Measurements from ENCODE around the gene ACAD11. TPM values are rescaled to one million over a fixed set of nuclear protein-coding genes. Genes with fewer than 3 reads are reported as not detected.
"Not testable (repeated sequence)": the region's sequence is repeated elsewhere in the genome, so short reads cannot be mapped to it uniquely, and the experiment has no call there.

ACAD11 gene
- total RNA-seq, 2 donors from 2014 or later = 24.2 to 28.4 TPM

DNA sequence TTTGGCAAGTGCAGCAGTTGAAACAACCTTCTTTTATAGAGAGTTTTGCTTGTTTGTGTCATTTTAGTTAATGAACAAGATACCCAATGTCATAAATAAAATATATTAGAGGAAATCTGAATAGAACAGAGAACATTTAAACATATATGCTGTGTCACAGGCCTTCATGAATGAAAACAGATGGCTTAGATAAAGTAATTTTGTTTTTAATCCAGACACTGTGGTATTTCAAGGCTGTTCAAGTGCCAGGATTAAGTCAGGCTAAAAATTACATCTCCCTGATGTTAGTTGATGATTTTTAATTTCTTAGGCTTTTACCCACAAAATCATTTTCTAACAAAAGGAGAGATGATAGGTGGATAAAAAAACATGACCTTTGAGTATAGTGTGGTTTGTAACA is 67.4 kb downstream of the ACAD11 start:
- DNase-seq (no peak), ATAC-seq (no peak)
- Mint-ChIP-seq H3K4me1 (peaks cover 2% of the 10 kb centered on the region), H3K4me3 (no peak overlapping the region), H3K27ac (no peak overlapping the region), H3K27me3 (no peaks in the 10 kb centered on the region), H3K36me3 (ENCODE audit: low read depth) (peaks cover 18% of the 10 kb centered on the region)
- no peaks in the 10 kb centered on the region for H3K9me3 ChIP-seq (ENCODE audit: control insufficient read depth, low read length, poor library complexity, severe bottlenecking)

DNA sequence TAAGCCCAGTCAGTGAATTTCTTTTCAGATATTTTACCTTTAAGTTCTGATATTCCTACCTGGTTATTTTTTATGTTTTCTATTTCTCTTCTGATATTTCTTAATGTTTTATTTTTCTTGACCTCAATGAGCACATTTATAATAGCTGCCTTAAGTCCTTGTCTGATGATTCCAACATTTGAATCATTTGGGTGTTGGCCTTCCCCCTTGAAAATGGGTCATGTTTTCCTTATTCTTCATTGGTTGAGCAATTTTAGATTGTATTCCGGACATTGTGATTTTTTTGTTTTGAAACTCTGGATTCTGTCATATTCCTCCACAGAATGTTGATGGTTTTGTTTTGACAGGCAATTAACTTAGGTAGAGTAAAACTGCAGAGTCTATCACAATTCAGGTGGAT is 72.2 kb downstream of the ACAD11 start:
- Mint-ChIP-seq H3K27ac (no peak overlapping the region), H3K36me3 (ENCODE audit: low read depth) (no peaks in the 10 kb centered on the region)

DNA sequence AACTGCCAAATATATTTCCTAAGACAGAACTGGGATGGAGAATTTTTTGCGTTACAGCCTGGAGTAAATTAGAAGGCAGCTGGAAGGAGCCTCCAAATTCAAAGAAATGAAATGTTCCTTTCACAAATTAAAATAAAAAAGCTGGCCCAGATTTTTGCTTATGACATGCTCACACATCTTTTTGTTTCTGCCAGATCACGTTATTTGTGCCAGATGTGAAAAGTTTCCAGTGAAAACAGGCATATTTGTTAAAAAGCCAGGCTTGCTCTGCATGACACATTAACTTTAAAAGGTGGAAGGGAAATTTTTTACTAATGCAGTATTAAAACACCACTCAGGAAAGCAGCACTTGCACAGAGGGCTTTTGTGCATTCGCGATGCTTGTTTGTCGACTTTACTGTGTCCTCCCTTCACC is 85.8 kb downstream of the ACAD11 start:
- Mint-ChIP-seq H3K36me3 (ENCODE audit: low read depth) (peaks cover 6% of the 10 kb centered on the region), H3K4me3 (no peak overlapping the region), H3K27ac (no peak overlapping the region), H3K27me3 (no peaks in the 10 kb centered on the region), H3K4me1 (no peaks in the 10 kb centered on the region)
- DNase-seq = no peak
- no peaks in the 10 kb centered on the region for H3K9me3 ChIP-seq (ENCODE audit: control insufficient read depth, low read length, poor library complexity, severe bottlenecking)
- no peak for ATAC-seq

More for the DNA sequence above, 72.2 kb downstream of the ACAD11 start:
- ATAC-seq = no peak
- Mint-ChIP-seq H3K4me3 (no peak overlapping the region), H3K4me1 (no peaks in the 10 kb centered on the region), H3K27me3 (no peaks in the 10 kb centered on the region)
- no peaks in the 10 kb centered on the region for H3K9me3 ChIP-seq (ENCODE audit: control insufficient read depth, low read length, poor library complexity, severe bottlenecking)
- DNase-seq = no peak

DNA sequence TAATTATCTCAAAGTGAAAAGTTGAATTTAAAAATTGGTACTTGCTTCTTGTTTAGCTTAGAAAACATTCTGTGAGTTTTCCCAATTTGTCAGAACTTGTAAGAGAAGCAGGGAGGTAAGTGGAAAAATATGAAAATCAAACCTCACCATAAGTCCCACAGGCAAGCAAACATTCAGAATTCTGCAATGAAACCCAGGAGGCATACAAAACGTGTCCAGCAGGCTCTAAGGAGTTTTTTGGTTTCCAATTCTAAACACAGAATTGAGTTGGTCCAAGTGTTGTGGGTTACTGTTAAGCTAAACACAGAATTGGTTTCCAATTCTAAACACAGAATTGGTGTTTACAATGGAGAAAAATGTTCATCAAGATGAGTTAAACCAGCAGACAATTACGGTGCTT is 89.6 kb downstream of the ACAD11 start:
- no peaks in the 10 kb centered on the region for H3K9me3 ChIP-seq (ENCODE audit: control insufficient read depth, low read length, poor library complexity, severe bottlenecking)
- no peak overlapping the region for H3K4me3 Mint-ChIP-seq
- no peak for DNase-seq
- H3K36me3 Mint-ChIP-seq (ENCODE audit: low read depth) = peaks cover 6% of the 10 kb centered on the region
- no peak overlapping the region for H3K27ac Mint-ChIP-seq
- H3K4me1 Mint-ChIP-seq = no peaks in the 10 kb centered on the region
- ATAC-seq = no peak
- no peaks in the 10 kb centered on the region for H3K27me3 Mint-ChIP-seq

DNA sequence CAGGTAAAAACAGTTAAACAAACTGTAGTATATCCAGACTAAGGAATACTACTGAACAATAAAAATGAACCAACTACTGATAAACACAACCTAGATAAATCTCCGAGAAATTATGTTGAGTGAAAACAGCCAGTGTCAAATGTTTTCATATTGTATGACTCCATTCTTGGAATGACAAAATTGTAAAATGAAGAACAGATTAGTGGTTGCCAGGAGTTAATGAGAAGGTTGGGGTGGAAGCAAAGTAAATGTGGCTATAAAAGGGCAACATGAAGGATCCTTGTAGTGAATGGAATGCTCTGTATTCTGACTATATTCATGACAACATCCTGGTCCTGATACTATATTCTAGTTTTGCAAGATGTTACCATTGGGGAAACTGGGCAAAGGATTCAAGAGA is 90.0 kb downstream of the ACAD11 start:
- H3K27me3 Mint-ChIP-seq = no peaks in the 10 kb centered on the region
- ATAC-seq (no peak), DNase-seq (no peak)
- no peak overlapping the region for H3K27ac Mint-ChIP-seq
- H3K9me3 ChIP-seq (ENCODE audit: control insufficient read depth, low read length, poor library complexity, severe bottlenecking) = no peaks in the 10 kb centered on the region
- H3K36me3 Mint-ChIP-seq (ENCODE audit: low read depth) = peaks cover 8% of the 10 kb centered on the region
- peaks cover 3% of the 10 kb centered on the region for H3K4me1 Mint-ChIP-seq
- no peak overlapping the region for H3K4me3 Mint-ChIP-seq

DNA sequence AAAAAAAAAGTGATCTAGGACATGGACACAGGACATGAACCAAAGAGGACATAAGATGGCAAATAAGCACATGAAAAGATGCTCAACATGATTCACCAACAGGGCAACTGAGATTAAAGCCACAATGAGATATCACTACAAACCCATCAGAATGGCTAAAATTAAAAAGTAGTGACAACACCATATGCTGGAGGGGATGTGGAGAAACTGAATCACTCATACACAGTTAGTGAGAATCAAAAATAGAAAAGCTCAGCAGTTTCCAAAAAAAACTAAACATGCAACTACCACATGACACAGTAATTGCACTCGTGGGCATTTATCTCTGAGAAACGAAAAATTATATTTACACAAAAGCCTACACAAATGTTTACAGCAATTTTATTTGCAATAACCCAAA is 90.5 kb downstream of the ACAD11 start:
- Mint-ChIP-seq H3K4me1 (peaks cover 3% of the 10 kb centered on the region), H3K4me3 (no peak overlapping the region), H3K36me3 (ENCODE audit: low read depth) (peaks cover 9% of the 10 kb centered on the region), H3K27ac (no peak overlapping the region), H3K27me3 (no peaks in the 10 kb centered on the region)
- DNase-seq (no peak), ATAC-seq (no peak)
- H3K9me3 ChIP-seq (ENCODE audit: control insufficient read depth, low read length, poor library complexity, severe bottlenecking) = no peaks in the 10 kb centered on the region

DNA sequence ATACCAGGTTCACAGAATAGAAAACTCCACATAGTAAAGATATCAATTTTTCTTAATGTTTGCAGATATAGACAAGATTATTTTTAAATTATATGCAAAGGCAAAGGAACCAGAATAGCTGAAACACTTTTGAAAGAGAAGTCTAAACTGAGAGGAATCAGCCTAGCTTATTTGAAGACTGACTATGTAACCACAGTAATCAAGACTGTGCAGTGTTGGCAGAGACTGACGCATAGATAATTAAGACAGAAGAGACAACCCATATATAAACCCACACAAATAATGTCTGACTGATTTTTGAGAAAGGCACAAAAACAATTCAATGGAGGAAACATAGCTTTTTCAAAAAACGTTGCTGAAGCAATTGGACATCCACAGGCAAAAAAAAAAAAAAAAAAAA is 91.2 kb downstream of the ACAD11 start:
- Mint-ChIP-seq H3K27me3 (no peaks in the 10 kb centered on the region), H3K4me1 (peaks cover 3% of the 10 kb centered on the region), H3K36me3 (ENCODE audit: low read depth) (peaks cover 9% of the 10 kb centered on the region), H3K4me3 (no peak overlapping the region), H3K27ac (peak overlapping the region; percentile 51)
- DNase-seq (no peak), ATAC-seq (no peak)
- H3K9me3 ChIP-seq (ENCODE audit: control insufficient read depth, low read length, poor library complexity, severe bottlenecking) = no peaks in the 10 kb centered on the region

DNA sequence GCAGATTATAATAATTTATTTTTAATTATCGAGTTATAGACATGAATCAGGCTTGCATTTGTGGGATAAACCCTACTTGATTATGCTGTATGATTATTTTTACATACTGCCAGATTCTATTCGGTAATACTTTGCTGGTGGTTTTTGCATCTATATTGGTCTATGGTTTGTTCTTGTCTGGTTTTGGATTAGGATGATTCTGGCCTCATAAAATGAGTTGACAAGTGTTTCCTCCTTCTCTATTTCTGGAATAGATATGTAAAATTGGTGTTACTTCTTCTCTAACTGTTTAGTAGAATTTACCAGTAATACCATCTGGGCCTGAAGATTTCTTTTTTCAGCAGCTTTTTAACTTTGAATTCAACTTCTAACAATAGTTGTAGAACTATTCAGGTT is 95.5 kb downstream of the ACAD11 start:
- no peak for ATAC-seq
- H3K4me1 Mint-ChIP-seq = peaks cover 3% of the 10 kb centered on the region
- no peak for DNase-seq
- no peak overlapping the region for H3K27ac Mint-ChIP-seq
- no peak overlapping the region for H3K4me3 Mint-ChIP-seq
- peaks cover 12% of the 10 kb centered on the region for H3K36me3 Mint-ChIP-seq (ENCODE audit: low read depth)
- H3K27me3 Mint-ChIP-seq = no peaks in the 10 kb centered on the region
- H3K9me3 ChIP-seq (ENCODE audit: control insufficient read depth, low read length, poor library complexity, severe bottlenecking) = no peaks in the 10 kb centered on the region

DNA sequence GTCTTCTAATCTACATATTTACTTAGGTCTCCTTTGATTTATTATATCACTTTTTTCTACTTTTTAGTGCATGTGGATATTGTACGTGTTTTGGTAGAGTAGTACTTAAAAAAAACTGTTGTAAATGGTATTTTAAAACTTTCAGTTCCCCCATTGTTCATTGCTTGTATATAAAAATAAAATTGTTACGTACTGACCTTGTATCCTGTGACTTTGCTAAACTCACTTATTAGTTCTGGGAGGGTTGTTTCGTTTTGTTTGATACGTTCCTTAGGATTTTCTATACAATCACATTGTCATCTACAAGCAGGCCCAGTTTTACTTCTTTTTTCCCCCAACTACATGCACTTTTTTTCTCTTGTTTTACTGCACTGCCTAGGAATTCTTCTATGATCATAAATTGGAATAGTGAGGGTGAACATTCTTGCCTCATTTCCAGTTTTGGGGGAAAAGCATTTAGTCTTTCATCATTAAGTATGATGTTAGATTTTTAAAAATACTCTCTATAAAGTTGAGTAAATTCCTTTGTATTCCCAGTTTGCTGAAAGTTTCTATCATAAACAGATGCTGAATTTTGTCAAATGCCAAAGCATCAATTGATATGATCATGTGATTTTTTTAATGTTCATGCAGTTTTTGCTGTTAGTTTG is 96.1 kb downstream of the ACAD11 start:
- peaks cover 3% of the 10 kb centered on the region for H3K4me1 Mint-ChIP-seq
- no peak for ATAC-seq
- peaks cover 12% of the 10 kb centered on the region for H3K36me3 Mint-ChIP-seq (ENCODE audit: low read depth)
- no peaks in the 10 kb centered on the region for H3K9me3 ChIP-seq (ENCODE audit: control insufficient read depth, low read length, poor library complexity, severe bottlenecking)
- no peak overlapping the region for H3K4me3 Mint-ChIP-seq
- no peaks in the 10 kb centered on the region for H3K27me3 Mint-ChIP-seq
- DNase-seq = no peak
- no peak overlapping the region for H3K27ac Mint-ChIP-seq

DNA sequence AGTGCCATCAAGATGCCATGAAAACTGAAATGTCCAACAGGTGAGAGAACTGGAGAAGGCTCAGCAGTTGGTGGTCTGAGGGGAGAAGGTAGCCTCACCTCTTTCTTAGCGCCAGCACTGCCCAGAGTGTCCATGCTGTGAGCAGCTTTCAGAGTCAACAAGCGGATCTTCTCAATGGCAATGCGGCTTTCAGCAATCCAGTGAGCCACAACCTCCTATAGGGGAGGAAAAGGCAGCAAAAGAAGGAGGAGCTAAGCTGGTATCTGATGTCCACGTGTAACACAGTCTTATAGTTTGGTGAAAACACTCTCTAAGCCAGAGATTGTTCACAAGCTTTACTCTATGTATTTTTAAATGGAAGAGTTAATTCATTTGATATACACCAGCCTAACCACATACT is 98.6 kb downstream of the ACAD11 start:
- DNase-seq (no peak), ATAC-seq (no peak)
- Mint-ChIP-seq H3K27me3 (no peaks in the 10 kb centered on the region), H3K27ac (no peak overlapping the region), H3K4me1 (peaks cover 6% of the 10 kb centered on the region), H3K36me3 (ENCODE audit: low read depth) (peaks cover 12% of the 10 kb centered on the region), H3K4me3 (no peak overlapping the region)
- no peaks in the 10 kb centered on the region for H3K9me3 ChIP-seq (ENCODE audit: control insufficient read depth, low read length, poor library complexity, severe bottlenecking)

DNA sequence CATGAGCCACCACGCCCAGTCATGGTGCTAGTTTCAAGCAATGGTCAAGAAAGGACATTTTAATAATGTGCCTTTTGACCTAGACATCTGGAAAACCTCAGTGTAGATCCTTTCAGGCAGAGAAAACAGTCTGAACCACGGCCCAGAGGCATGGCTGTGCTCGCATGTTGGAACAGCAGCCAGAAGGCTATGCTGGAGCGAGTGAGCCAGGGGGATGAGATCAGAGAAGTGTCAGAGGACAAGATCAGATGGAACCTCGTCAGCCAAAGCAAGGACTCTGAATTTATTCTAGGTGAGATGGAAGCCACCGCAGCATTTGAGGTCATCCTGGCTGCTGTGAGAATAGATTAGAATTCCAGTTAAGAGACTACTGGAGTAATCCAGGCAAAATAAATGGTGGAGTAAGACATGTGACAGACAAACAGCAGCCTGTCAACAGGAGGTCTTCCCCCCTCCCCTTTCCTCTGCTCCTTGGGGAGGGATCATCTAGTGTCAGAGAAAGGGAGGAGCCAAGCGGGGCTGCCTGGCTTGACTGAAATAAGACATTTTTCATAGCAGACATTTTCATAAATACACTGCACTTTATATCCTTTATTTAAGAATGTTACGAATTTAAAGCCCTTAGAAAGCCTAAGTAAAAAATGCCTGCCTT is 103.0 kb downstream of the ACAD11 start:
- Mint-ChIP-seq H3K27me3 (no peaks in the 10 kb centered on the region), H3K27ac (no peak overlapping the region), H3K36me3 (ENCODE audit: low read depth) (peaks cover 3% of the 10 kb centered on the region), H3K4me3 (no peak overlapping the region), H3K4me1 (peaks cover 3% of the 10 kb centered on the region)
- no peaks in the 10 kb centered on the region for H3K9me3 ChIP-seq (ENCODE audit: control insufficient read depth, low read length, poor library complexity, severe bottlenecking)
- DNase-seq = no peak
- no peak for ATAC-seq

DNA sequence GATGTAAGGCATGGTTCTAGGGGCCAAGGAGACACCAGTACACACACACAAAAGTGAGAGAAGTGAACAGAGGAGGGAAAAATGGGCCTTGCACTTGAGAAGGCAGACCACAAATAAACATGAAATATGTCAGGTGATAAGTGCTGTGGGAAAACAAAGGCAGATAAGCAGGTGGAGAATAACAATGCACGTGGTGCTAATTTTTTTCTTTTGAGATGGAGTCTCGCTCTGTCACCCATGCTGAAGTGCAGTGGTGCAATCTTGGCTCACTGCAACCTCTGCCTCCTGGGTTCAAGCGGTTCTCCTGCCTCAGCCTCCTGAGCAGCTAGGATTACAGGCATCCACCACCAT is 103.6 kb downstream of the ACAD11 start:
- H3K4me1 Mint-ChIP-seq, H3K4me3 Mint-ChIP-seq, ATAC-seq: not testable (repeated sequence)

DNA sequence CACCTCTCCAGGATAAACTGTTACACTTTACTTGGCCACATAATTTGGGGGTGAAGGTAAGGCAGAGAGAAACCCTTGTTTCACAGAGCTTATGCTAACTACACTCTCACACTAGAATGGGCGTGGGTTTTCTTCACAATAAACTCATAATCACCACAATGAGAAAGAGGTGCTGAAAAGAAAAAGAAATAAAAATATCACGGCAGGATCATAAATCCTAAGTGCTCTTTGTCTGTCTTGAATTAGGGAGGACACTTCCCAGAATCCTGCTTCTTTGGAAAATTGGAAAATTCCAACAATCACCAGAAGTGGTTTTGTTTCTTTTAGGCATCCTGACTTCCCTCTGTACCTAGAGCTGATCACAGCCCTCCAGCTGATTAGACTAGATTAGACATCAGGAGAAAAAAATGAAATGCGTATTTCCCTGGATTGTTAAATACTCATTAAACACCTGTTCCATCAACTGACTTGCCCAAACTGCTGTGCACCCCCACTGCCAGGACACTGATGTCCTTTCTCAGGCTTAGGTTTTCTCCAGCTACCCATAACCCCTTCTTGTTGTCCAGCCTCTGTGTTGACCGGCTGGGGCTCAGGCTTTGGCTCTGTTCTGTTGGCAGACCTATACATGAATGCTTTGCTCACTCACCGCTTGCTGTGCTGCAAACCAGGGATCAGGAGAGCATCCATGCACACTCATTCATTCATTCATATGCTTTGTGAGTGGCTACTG is 104.1 kb downstream of the ACAD11 start:
- Mint-ChIP-seq H3K36me3 (ENCODE audit: low read depth) (peaks cover 3% of the 10 kb centered on the region), H3K4me1 (peaks cover 3% of the 10 kb centered on the region), H3K4me3 (no peak overlapping the region), H3K27me3 (no peaks in the 10 kb centered on the region), H3K27ac (no peak overlapping the region)
- H3K9me3 ChIP-seq (ENCODE audit: control insufficient read depth, low read length, poor library complexity, severe bottlenecking) = no peaks in the 10 kb centered on the region
- DNase-seq (no peak), ATAC-seq (no peak)

More for the DNA sequence above, 103.6 kb downstream of the ACAD11 start:
- not testable (repeated sequence) for DNase-seq; H3K27ac Mint-ChIP-seq; H3K9me3 ChIP-seq (ENCODE audit: control insufficient read depth, low read length, poor library complexity, severe bottlenecking); H3K27me3 Mint-ChIP-seq; H3K36me3 Mint-ChIP-seq (ENCODE audit: low read depth)

DNA sequence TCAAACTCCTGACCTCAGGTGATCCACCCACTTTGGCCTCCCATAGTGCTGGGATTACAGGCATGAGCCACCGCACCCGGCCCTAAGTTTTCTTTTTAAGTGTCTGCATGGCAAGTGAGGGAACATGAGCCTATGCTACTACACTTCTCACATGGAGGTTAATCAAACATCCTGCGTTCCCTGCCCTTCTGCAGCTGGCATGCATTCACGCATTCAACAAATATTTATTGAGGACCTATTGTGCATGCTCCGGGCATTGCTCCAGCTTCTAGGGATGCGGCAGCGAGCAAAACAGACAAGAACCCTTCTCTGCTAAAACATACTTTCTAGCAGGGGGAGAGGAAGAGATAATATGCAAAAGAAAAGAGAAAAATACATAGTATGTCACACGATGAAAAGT is 105.2 kb downstream of the ACAD11 start:
- no peak overlapping the region for H3K4me3 Mint-ChIP-seq
- H3K27me3 Mint-ChIP-seq = no peaks in the 10 kb centered on the region
- H3K27ac Mint-ChIP-seq = no peak overlapping the region
- ATAC-seq (no peak), DNase-seq (no peak)
- H3K4me1 Mint-ChIP-seq = peaks cover 3% of the 10 kb centered on the region
- H3K9me3 ChIP-seq (ENCODE audit: control insufficient read depth, low read length, poor library complexity, severe bottlenecking) = no peaks in the 10 kb centered on the region
- peaks cover 3% of the 10 kb centered on the region for H3K36me3 Mint-ChIP-seq (ENCODE audit: low read depth)

Data from T-helper 17 cell (primary cell).